Activated T-helper 17 cell treated with anti-CD3 and anti-CD28 coated beads, Interleukin-2, amount 50 U/mL, for 72 hours (primary cell): ENCODE results near the gene SPATA13. TPM values are rescaled to one million over a fixed set of nuclear protein-coding genes. Genes with fewer than 3 reads are reported as not detected.

Experiments
- ATAC-seq: fragments of 150-1000 bp; cut with Tn5 transposase; replicated peaks from 2 replicates; pipeline ENCODE4 v1.10.0; 2021; ENCODE audit warnings: mild to moderate bottlenecking, moderate library complexity
- H3K27ac Mint-ChIP-seq: one replicate; pipeline ENCODE4 v1.8.0; 2022; ENCODE audit warnings: mixed read lengths
- H3K27me3 Mint-ChIP-seq: one replicate; pipeline ENCODE4 v1.8.0; 2022; ENCODE audit warnings: mixed read lengths
- H3K36me3 Mint-ChIP-seq: one replicate; pipeline ENCODE4 v1.8.0; 2022; ENCODE audit warnings: low read depth, mild to moderate bottlenecking, mixed read lengths
- H3K4me1 Mint-ChIP-seq: one replicate; pipeline ENCODE4 v1.8.0; 2022; ENCODE audit warnings: mixed read lengths
- H3K4me3 Mint-ChIP-seq: one replicate; pipeline ENCODE4 v1.8.0; 2022; ENCODE audit warnings: mild to moderate bottlenecking, mixed read lengths
- H3K9me3 Mint-ChIP-seq: one replicate; pipeline ENCODE4 v1.8.0; 2022; ENCODE audit warnings: mixed read lengths
- total RNA-seq, 2 donors: library from RNA; stranded (reverse); gene quantifications; one replicate each; pipeline ENCODE4 v1.2.3, GENCODE V29; 2022

The SPATA13 gene
- total RNA-seq, 2 donors from 2014 or later = 43.1 to 56.5 TPM

DNA sequence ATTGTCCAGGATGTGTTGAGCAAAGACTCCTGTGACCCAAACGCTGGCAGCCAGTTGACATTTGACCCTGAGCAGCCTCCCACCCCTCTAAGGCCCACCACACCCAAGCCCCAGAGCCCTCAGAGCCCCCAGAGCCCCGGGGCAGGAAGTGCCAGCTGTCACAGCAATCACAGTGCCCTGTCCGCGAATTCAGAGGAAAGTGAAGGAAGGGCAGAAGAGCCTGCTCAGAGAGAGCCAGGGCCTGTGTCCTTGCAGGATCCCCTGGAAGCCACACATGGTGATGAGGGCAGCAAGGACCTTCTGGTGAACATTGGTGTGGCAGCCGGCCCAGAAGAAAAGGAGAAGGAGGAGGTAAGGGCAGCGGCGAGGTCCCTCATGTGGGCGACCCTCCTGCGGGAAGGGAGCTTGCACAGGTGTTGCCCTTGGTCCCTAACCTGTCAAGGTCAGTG is 63.7 kb downstream of the SPATA13 start:
- peak overlapping the region; percentile 39 for H3K4me3 Mint-ChIP-seq
- peaks cover 14% of the 10 kb centered on the region for H3K4me1 Mint-ChIP-seq
- H3K27ac Mint-ChIP-seq = no peak overlapping the region
- ATAC-seq = no peak
- H3K36me3 Mint-ChIP-seq = no peaks in the 10 kb centered on the region
- H3K9me3 Mint-ChIP-seq = no peaks in the 10 kb centered on the region
- H3K27me3 Mint-ChIP-seq = no peaks in the 10 kb centered on the region

DNA sequence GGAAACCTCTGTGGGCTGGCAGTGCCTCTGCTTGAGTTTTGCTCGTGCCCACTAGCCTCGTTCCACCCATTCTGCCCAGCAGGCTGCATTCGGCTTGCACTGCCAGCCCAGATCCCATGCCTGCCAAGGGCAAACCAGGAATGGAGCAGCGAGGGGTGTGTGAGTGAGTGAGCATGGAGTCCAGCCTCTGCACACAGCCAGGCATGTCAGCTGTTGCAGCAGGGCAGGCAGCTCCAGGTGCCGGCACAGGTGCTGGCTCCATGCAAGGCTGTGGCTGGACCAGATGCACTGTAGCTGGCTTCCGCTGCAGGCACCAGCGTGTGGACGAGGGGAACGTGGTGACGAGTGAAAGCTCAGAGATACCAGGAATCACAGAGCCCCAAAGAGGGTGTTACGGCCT is 64.5 kb downstream of the SPATA13 start:
- H3K27ac Mint-ChIP-seq = no peak overlapping the region
- H3K27me3 Mint-ChIP-seq = no peaks in the 10 kb centered on the region
- no peaks in the 10 kb centered on the region for H3K36me3 Mint-ChIP-seq
- H3K4me1 Mint-ChIP-seq = peaks cover 11% of the 10 kb centered on the region
- H3K9me3 Mint-ChIP-seq = no peaks in the 10 kb centered on the region
- no peak for ATAC-seq
- peak overlapping the region; percentile 39 for H3K4me3 Mint-ChIP-seq

DNA sequence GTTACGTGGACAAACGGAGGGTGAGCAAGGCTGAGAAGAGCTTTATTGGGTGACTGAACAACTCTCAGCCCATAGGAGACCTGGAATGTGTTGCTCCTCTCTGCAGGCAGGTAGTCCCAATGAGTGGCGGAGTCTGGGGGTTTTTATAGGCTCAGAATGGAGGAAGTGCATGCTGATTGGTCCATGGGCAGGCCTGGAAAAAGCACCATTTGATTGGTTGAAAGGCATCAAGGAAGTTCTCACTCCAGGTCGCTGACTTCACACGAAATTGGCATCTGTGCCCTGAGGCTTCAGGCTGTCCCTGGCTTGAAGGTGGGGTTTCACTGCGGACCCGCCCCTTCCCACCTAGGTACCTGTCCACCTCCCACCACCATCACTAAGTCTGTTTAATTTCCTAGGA is 65.4 kb downstream of the SPATA13 start:
- Mint-ChIP-seq H3K27ac (no peak overlapping the region), H3K9me3 (no peaks in the 10 kb centered on the region), H3K4me3 (no peak overlapping the region), H3K4me1 (peaks cover 10% of the 10 kb centered on the region), H3K27me3 (no peaks in the 10 kb centered on the region), H3K36me3 (no peaks in the 10 kb centered on the region)
- no peak for ATAC-seq

DNA sequence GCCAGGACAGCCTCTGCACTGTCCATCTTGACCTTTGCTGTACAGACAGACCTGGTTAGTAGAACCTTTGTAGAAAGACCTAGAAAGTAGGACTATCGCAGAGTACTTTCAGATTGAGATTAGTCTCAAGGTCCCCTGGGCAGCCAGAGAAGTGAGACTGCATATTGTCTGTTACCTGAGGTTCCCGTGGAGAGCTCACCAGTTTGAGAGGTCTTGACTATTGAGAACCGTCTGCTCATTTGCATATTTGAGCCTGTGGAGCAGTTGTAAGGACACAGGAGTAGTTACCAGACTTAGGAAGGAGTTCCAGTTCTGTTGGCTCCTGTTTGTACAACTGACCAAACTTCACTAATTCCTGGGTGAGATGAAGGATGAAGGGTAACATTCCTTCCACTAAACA is 66.2 kb downstream of the SPATA13 start:
- H3K4me3 Mint-ChIP-seq = no peak overlapping the region

DNA sequence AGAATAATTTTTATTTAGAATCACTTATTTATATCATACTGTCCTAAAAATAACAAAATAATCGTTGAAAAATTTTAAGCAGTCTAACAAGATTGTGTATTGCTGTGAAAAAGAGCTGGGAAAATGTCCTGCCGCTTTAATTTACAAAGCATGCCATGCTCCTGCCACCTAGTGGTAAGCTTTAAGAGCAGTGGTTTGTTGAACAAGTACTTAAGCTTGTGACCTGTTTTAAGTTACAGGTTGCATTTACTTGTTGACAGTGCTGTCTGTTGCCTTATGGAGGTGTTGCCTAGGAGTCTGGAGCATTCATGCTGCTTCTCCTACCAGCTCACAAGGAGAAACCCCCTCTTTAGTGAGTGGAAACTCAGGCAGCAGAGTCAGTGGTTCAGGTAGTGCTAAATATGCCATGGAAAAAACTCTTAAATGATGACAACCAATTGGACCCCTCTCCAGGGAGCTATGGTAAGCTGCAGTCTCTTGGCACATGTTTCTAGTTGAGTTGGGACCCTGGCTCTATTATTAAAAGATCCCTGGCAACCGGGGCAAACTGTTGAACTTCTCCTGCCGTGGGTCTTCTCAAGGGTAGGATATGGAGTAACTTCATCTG is 68.4 kb downstream of the SPATA13 start:
- Mint-ChIP-seq H3K27me3 (no peaks in the 10 kb centered on the region), H3K4me3 (no peak overlapping the region), H3K27ac (no peak overlapping the region), H3K9me3 (no peaks in the 10 kb centered on the region), H3K4me1 (peaks cover 13% of the 10 kb centered on the region), H3K36me3 (no peaks in the 10 kb centered on the region)
- ATAC-seq = peak; percentile 62

More for the DNA sequence above, 66.2 kb downstream of the SPATA13 start:
- no peaks in the 10 kb centered on the region for H3K36me3 Mint-ChIP-seq
- no peak for ATAC-seq
- peaks cover 10% of the 10 kb centered on the region for H3K4me1 Mint-ChIP-seq
- no peak overlapping the region for H3K27ac Mint-ChIP-seq
- no peaks in the 10 kb centered on the region for H3K27me3 Mint-ChIP-seq
- H3K9me3 Mint-ChIP-seq = no peaks in the 10 kb centered on the region

DNA sequence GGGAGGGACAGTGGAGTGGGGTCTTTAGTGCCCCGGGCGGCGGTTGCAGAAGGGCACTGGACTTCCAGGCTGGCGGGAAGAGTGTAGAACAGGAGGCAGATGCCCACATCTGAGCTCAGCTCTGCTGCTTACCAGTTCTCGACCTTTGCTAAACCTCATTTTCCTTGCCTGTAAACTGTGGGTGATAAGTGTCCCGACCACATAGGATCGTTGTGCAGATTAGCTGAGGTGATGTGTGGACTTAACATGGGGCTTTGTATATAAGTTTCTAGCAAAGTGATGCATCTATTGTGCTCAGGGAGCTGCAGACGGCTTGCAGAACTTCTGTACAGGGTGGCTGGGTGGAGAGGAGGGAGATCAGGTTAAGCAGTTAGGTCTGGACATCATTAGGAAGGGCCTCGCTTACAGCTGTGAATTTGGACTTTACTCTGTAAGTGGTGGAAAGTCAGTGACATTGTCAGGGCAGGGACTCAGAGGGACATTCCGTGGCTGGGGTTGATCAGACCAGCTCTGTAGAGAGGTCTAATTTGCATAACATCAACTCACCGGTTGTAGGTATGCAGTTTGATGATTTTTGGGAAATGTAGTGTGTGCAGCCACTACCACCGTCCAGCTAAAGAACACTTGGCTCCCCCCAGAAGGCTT is 70.0 kb downstream of the SPATA13 start:
- Mint-ChIP-seq H3K27me3 (no peaks in the 10 kb centered on the region), H3K4me3 (no peak overlapping the region), H3K9me3 (no peaks in the 10 kb centered on the region), H3K36me3 (no peaks in the 10 kb centered on the region), H3K4me1 (peaks cover 8% of the 10 kb centered on the region), H3K27ac (no peak overlapping the region)
- ATAC-seq = no peak

DNA sequence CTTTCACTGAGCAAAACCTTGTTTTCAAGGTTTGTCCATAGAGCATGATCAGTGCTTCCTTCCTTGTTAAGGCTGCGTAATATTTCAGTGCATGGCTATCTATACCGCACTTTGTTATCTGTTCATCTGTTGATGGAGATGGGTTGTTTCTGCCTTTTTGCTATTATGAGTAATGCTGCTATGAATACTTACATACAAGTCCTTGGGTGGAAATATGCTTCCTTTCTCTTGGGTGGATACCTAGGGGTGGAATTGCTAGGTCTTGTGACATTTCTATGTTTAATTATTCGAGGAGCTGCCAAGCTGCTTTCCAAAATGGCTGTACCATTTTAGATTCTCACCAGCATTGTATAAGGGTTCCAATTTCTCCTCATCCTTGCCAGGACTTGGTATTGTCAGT is 70.9 kb downstream of the SPATA13 start:
- peaks cover 8% of the 10 kb centered on the region for H3K4me1 Mint-ChIP-seq
- H3K27ac Mint-ChIP-seq = no peak overlapping the region
- H3K4me3 Mint-ChIP-seq = no peak overlapping the region
- H3K9me3 Mint-ChIP-seq = no peaks in the 10 kb centered on the region
- no peak for ATAC-seq
- no peaks in the 10 kb centered on the region for H3K27me3 Mint-ChIP-seq
- H3K36me3 Mint-ChIP-seq = no peaks in the 10 kb centered on the region

DNA sequence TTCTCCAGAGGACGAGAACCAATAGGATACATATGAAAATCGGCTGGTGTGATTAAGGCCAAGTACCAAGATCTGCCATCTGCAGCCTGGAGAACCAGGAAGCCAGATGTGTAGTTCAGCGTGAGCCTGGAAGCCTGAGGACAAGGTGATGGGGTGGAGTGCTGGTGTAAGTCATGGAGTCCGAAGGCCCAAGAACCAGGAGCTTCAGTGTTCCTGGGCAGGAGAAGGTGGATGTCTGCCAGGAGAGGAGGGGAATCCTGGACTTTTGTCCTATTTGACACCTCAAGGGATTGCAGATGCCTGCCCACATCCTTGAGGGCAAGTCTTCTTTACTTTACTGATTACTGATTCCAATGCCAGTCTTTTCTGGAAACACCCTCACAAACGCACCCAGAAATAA is 71.5 kb downstream of the SPATA13 start:
- H3K4me3 Mint-ChIP-seq = no peak overlapping the region
- H3K9me3 Mint-ChIP-seq = no peaks in the 10 kb centered on the region
- H3K27ac Mint-ChIP-seq = no peak overlapping the region
- no peaks in the 10 kb centered on the region for H3K27me3 Mint-ChIP-seq
- no peak for ATAC-seq
- H3K4me1 Mint-ChIP-seq = peaks cover 12% of the 10 kb centered on the region
- no peaks in the 10 kb centered on the region for H3K36me3 Mint-ChIP-seq

DNA sequence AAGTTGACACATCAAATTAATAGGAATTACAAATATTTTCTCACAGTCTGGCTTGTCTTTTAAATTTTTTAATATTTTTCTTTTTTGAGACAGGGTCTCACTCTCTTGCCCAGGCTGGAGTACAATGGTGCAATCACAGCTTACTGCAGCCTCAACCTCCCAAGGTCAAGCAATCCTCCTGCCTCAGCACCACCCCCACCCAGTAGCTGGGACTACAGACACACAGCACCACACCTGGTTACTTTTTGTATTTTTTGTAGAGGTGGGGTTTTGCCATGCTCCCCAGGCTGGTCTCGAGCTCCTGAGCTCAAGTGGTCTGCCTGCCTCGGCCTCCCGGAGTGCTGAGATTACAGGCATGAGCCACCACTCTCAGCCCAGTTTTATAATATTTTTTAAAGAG is 72.0 kb downstream of the SPATA13 start:
- H3K27ac Mint-ChIP-seq = no peak overlapping the region
- H3K27me3 Mint-ChIP-seq = no peaks in the 10 kb centered on the region
- no peak overlapping the region for H3K4me3 Mint-ChIP-seq
- ATAC-seq = no peak
- H3K36me3 Mint-ChIP-seq = no peaks in the 10 kb centered on the region
- H3K4me1 Mint-ChIP-seq = peaks cover 12% of the 10 kb centered on the region
- no peaks in the 10 kb centered on the region for H3K9me3 Mint-ChIP-seq

DNA sequence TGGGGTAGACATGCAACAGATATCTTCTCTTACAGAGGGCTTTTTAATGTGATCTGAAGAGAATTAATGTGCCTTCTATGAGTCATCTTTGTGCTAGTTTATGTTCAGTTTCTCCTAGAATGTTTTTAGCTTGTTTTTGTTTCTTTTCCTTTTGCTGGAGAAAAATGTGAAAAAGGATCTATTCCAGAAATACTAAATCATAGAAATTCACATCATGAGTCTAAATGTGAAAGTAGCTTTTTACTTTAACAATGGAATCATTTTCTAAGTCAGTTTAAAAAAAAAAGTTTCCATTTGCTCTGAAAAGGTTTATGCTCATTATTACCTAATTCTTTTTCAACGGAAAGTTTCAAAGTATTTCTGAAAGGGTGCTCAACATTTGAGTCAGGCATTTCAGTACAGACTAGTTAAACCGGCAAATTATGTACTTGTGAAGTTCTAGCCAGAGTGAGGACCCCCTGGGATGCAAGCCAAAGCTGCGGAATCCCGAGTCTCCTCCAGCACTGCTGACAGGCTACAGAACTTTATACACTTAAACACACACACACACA is 72.9 kb downstream of the SPATA13 start:
- ATAC-seq = peak; percentile 75
- Mint-ChIP-seq H3K4me1 (peaks cover 12% of the 10 kb centered on the region), H3K27ac (peak overlapping the region; percentile 73), H3K27me3 (no peaks in the 10 kb centered on the region), H3K36me3 (no peaks in the 10 kb centered on the region), H3K9me3 (no peaks in the 10 kb centered on the region), H3K4me3 (peak overlapping the region; percentile 53)

DNA sequence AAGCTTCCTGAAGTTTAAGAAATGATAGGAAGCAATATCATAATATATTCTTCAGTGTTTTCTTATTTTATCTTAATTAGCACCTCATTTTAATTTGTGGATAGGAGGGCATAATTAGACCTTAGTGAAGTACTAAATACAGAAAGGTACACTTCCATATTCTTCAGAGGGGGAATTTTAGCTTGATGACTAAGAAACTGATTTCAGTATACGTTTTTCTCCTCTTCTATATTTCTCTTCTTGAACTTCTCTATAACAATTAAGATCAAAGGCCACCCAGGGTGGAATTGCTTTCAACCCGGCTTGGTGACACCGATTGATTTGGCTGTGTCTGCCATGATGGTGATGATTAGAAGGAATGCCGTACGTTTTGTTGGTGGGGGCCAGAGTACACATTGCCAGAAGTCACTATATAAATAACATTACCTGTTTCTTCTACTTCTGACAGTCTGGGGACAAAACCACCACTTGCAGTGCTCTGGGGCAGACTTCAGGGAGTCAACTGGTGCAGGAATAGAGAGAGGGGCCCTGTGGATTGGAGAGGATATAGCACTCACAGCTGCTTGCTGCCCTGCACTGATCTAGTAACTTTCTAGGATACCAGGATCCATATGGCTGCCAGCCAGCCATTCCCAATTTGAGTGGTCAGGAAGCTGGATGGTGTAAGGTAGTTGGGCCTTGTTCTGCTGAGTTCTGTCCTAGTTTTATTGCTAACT is 73.8 kb downstream of the SPATA13 start:
- Mint-ChIP-seq H3K9me3 (no peaks in the 10 kb centered on the region), H3K27me3 (no peaks in the 10 kb centered on the region), H3K27ac (peak overlapping the region; percentile 73), H3K4me3 (peak overlapping the region; percentile 53), H3K36me3 (no peaks in the 10 kb centered on the region), H3K4me1 (peaks cover 12% of the 10 kb centered on the region)
- ATAC-seq = peak; percentile 50

DNA sequence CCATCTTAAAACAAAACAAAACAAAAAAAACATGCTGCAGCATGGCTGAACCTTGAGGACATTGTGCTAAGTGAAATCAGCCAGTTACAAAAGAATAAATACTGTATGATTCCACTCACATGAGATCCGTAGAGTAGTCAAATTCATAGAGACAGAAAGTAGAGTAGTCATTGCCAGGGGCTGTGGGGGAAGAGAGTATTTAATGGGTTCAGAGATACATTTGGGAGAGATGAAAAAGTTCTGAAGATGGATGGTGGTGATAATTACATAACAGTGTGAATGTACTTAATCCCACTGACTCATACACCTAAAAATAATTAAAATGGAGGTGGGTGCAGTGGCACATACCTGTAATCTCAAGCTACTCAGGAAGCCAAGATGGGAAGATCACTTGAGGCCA is 76.8 kb downstream of the SPATA13 start:
- Mint-ChIP-seq H3K9me3 (no peaks in the 10 kb centered on the region), H3K4me3 (no peak overlapping the region), H3K36me3 (no peaks in the 10 kb centered on the region), H3K27ac (no peak overlapping the region), H3K4me1 (peaks cover 12% of the 10 kb centered on the region), H3K27me3 (no peaks in the 10 kb centered on the region)
- no peak for ATAC-seq

DNA sequence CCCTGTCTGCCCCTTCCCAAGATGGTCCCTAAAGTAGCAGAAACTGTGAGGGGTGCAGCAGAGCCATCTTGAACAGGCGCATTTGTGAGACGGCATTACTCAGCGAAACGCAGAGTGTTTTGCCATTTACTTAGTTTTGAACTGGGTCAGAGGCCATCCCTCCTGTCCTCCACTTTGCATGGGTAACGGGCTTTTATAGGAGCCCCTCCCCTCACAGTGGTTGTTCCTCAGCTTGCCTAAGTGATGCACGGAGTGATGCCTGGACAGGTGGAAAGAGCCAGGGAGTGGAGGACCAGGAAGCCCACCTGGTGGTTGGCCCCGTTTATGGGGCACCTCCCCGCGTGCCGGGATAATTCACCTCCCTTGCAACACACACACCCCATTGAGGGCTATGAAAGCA is 80.8 kb downstream of the SPATA13 start:
- no peak overlapping the region for H3K4me3 Mint-ChIP-seq
- no peaks in the 10 kb centered on the region for H3K36me3 Mint-ChIP-seq
- peaks cover 8% of the 10 kb centered on the region for H3K4me1 Mint-ChIP-seq
- no peaks in the 10 kb centered on the region for H3K27me3 Mint-ChIP-seq
- H3K27ac Mint-ChIP-seq = no peak overlapping the region
- no peaks in the 10 kb centered on the region for H3K9me3 Mint-ChIP-seq
- ATAC-seq = no peak

DNA sequence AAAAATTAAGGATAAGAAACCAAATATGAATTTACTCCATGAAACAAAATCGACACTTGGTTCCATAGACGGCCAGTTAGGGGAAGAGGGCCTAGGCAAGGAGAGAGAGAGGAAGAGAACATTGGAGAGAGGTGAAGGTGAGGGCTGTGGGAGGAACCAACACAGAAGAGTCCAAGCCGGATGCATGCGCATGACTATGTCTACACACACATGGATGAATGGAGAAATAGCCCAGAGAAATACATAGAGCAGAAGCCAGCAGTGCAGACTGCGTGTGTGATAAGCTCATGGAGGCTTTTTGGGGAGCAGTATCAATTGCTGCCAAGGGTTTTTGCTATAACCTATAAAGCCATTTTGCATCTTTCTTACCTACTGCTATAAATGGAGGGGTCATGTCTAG is 81.6 kb downstream of the SPATA13 start:
- no peaks in the 10 kb centered on the region for H3K36me3 Mint-ChIP-seq
- no peaks in the 10 kb centered on the region for H3K9me3 Mint-ChIP-seq
- no peak for ATAC-seq
- no peak overlapping the region for H3K4me3 Mint-ChIP-seq
- no peak overlapping the region for H3K27ac Mint-ChIP-seq
- no peaks in the 10 kb centered on the region for H3K27me3 Mint-ChIP-seq
- peaks cover 4% of the 10 kb centered on the region for H3K4me1 Mint-ChIP-seq

DNA sequence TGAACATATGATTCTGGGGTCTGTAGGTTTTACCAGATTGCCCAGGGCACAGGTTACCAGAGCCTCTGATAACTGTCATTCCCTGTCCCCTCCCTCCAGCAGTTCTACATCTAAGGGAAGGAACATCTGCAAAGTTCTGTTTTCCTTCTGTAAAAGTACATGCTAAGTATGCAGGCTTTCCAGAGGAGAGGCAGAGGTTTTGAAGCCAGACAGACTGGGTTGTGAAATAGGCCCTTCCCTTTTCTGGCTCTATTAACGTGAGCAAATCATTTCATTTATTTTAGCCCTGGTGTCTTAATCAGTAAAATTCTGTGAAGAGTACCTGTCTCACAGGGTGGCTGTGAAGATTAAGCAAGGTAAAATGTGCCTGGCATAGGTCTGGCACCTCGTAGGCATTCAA is 82.8 kb downstream of the SPATA13 start:
- Mint-ChIP-seq H3K27me3 (no peaks in the 10 kb centered on the region), H3K27ac (no peak overlapping the region), H3K9me3 (no peaks in the 10 kb centered on the region), H3K4me3 (no peak overlapping the region), H3K4me1 (peaks cover 4% of the 10 kb centered on the region), H3K36me3 (no peaks in the 10 kb centered on the region)
- no peak for ATAC-seq
